Keratinocyte (primary cell): ENCODE results near the gene LEFTY1.

ENCODE experiments used
- EZH2 ChIP-seq: IDR thresholded peaks from one replicate; pipeline ENCODE4 v1.6.1; 2012; ENCODE audit warnings: inconsistent platforms, mild to moderate bottlenecking, low read length, moderate library complexity
- TF ChIP-seq, protein P1 (sequence below), 3 experiments: IDR thresholded peaks in 1 of 3; conservative IDR thresholded peaks in 1 of 3; optimal IDR thresholded peaks in 1 of 3; 2 replicates in 2 of 3; 3 replicates in 1 of 3; pipeline versions ENCODE3 to v1.5.1; 2011; ENCODE audit warnings: low read length in 3 of 3, mild to moderate bottlenecking in 3 of 3, moderate library complexity in 2 of 3, control low read depth in 1 of 3, inconsistent platforms in 1 of 3; ENCODE audit not compliant: insufficient read depth in 2 of 3; ENCODE audit errors: extremely low read depth in 1 of 3

DNA sequence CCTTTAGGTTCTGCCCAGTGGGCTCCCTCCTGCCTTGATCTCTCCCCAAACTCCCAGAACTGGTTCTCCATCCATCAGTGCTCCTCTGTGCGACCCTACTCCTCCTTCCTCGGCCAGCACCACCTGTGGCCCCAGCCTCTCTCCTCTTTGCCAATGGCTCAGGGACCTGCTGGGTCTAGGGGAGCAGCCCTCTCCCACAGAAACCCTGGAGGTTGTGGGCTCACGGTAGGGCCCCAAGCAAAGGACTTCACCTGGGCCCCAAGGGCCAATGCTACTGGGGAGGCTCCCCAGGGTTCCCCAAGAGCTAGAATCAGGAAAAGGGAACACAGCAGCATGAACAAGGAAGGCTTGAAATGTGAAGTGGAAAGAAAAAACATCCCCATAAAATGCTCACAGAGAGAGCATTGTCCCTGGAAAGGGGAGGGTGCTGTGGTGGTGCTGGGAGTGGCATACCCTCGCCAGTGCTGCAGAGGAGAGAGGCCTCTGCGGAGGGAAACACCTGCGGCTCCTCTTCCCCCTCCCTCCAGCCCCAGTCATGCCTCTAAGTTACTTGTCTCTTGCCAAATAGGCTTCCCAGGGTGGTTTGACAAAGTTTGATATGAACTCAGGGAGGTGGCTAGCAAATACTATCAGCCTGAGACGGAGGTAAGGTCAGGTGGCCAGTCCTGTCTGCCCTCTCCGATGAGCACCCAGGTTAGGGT lies 9.3 kb downstream of the LEFTY1 start:
- TF ChIP-seq, protein P1, sequence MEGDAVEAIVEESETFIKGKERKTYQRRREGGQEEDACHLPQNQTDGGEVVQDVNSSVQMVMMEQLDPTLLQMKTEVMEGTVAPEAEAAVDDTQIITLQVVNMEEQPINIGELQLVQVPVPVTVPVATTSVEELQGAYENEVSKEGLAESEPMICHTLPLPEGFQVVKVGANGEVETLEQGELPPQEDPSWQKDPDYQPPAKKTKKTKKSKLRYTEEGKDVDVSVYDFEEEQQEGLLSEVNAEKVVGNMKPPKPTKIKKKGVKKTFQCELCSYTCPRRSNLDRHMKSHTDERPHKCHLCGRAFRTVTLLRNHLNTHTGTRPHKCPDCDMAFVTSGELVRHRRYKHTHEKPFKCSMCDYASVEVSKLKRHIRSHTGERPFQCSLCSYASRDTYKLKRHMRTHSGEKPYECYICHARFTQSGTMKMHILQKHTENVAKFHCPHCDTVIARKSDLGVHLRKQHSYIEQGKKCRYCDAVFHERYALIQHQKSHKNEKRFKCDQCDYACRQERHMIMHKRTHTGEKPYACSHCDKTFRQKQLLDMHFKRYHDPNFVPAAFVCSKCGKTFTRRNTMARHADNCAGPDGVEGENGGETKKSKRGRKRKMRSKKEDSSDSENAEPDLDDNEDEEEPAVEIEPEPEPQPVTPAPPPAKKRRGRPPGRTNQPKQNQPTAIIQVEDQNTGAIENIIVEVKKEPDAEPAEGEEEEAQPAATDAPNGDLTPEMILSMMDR (optimal IDR thresholded peaks at IDR 0.05 in 1 of 3, IDR thresholded peaks at IDR 0.05 in 1 of 3, conservative IDR thresholded peaks at IDR 0.05 in 1 of 3; ENCODE audit: extremely low read depth in 1 of 3, insufficient read depth in 2 of 3, low read length in 3 of 3), result no peak
- TF ChIP-seq EZH2, result no peak
